ENCODE data around the gene LRPAP1.

DNA sequence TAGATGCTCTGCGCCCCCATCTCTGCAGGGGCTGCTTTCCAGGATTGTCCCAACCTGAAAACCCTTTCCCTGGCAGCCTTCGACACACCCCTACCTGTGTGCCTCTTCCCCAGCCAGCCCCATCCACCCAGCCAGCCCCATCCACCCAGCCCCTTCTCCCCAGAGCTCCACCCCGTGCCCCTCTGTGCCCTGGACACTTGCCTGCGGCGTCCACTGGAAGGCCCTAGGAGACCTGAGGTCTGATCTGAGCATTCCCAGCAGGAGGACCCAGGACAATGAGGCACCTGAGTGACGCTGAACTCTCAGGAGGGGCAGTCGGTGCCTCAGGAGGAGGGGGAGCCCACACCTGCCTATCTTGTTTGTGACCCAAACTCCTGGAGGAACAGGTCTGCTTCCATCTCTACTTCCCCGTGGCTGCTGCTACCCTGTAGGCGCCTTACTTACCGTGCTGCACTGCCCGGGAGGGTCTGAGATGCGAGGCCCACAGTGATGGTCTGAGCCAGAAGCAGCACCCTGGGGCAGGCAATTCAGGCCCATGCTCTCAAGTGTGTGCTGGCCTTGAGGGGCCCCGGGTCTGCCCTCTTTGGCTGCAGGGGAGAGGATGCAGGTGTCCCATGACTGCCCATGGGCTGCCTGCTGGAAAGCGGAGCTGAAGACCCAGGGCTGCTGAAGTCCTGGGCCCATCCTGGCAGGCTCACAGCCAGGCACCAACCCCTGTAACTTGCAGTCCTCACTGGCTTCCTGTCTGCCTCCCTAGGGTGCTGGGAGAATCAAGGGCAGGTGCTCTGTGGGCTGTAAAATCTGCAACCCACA lies 4.9 kb downstream of the LRPAP1 start:
- TF ChIP-seq CTCF (IDR thresholded peaks at IDR 0.05) (no peak), EZH2 (IDR thresholded peaks at IDR 0.05; ENCODE audit: borderline replicate concordance, insufficient read depth, low read depth, low read length, poor library complexity, severe bottlenecking) (no peak)
